Body of pancreas (tissue), 4 donors: ENCODE data around the gene SETD2. TPM values are rescaled to one million over a fixed set of nuclear protein-coding genes. Genes with fewer than 3 reads are reported as not detected.
"Not testable (repeated sequence)": the region's sequence is repeated elsewhere in the genome, so short reads cannot be mapped to it uniquely, and the experiment has no call there.

Experiments used
- ATAC-seq: fragments of 150-250 bp; one replicate; pipeline ENCODE4 v1.9.1; 2016
- DNase-seq, 4 donors: peaks; one replicate each; pipeline ENCODE4 v3.0.0-alpha.2; 2019
- H3K27ac ChIP-seq, 4 donors: fragments of 200-600 bp; sonication (generic); 1 replicate in 3 of 4; 2 replicates in 1 of 4; pipeline versions ENCODE4 v1.5.1 to v1.6.1; 2016 to 2019; ENCODE audit warnings: mild to moderate bottlenecking in 1 of 4, mixed read lengths in 1 of 4, moderate library complexity in 1 of 4
- H3K27me3 ChIP-seq, 2 donors: fragments of 200-600 bp; sonication (generic); one replicate each; pipeline ENCODE4 v1.6.0; 2016; ENCODE audit warnings: mild to moderate bottlenecking in 1 of 2
- H3K36me3 ChIP-seq, 2 donors: fragments of 200-600 bp; sonication (generic); replicated peaks in 1 of 2; 2 replicates each; pipeline ENCODE4 v1.5.1; 2016; ENCODE audit warnings: low read depth in 2 of 2; ENCODE audit not compliant: insufficient read depth in 1 of 2
- H3K4me1 ChIP-seq: fragments of 200-600 bp; sonication (generic); one replicate; pipeline ENCODE4 v1.6.0; 2016
- H3K4me3 ChIP-seq, 2 donors: fragments of 200-600 bp; sonication (generic); 1 replicate in 1 of 2; 2 replicates in 1 of 2; pipeline ENCODE4 v1.5.1; 2016 to 2019
- H3K9me3 ChIP-seq, 3 donors: fragments of 200-600 bp; sonication (generic); 1 replicate in 2 of 3; 2 replicates in 1 of 3; pipeline ENCODE4 v1.5.1; 2016
- POLR2A ChIP-seq, 3 donors: fragments of 450-650 bp; IDR thresholded peaks; one replicate each; pipeline ENCODE4 v1.6.1; 2016; ENCODE audit warnings: antibody characterized with exemption in 3 of 3, mild to moderate bottlenecking in 2 of 3
- WGBS, 2 donors: methylation state at CpG; one replicate each; pipeline ENCODE4 v1.1.5; 2017; 5-methylcytosine and 5-hydroxymethylcytosine counted together
- intact Hi-C: fragments of 100-400 bp; cut with DNase I; formaldehyde crosslinking; loops from one replicate; pipeline ENCODE4 v1.15.1; 2023
- total RNA-seq, 2 donors: library from RNA; depleted of rRNA; stranded (reverse); fragments of >200 nt; gene quantifications; one replicate each; pipeline ENCODE4 v1.1.0, GENCODE V29; 2016
- TF ChIP-seq, protein P1 (sequence below), 7 experiments: fragments of 450-650 bp in 4 of 7; fragments of 200-600 bp in 3 of 7; sonication (generic) in 3 of 7; IDR thresholded peaks; one replicate each; pipeline ENCODE4 v1.5.1; 2016 to 2019; ENCODE audit warnings: antibody characterized with exemption in 7 of 7

Gene SETD2
- total RNA-seq, 2 donors from 2014 or later = 49.5 to 70.2 TPM

DNA sequence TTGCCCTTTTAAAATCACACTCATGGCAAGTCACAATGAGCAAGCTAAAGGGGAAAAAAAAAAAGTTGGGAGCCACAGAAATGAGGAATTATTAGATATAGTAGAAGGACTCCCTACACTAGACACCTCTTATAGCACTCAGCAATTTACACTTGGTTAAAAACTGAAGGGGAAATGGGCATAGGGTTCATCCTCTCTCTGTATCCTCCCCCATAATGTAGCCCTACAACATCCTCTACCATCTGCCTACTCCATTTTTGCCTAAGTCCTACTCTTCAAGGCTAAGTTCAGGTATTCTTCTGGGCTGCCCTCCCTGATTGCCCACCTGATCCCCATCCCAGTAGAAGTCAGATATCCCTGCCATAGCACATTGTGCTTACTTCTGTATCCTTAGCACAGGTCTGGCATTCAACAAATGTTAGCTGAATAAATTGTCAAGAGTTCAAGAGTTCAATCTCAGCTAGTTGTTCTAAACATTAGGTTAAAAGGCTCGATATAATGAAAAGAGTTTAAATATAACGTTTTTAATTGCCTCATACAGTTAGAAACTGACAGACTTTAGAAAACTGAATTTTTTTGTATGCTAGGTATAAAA is 14.5 kb downstream of the SETD2 start:
- 15 to 32% methylated on average over 2 of the region's 2 CpGs for WGBS, 2 donors
- Histone ChIP-seq H3K36me3 (no peaks in the 10 kb centered on the region), H3K9me3 (no peaks in the 10 kb centered on the region), H3K27ac (no peak overlapping the region), H3K27me3 (no peaks in the 10 kb centered on the region), H3K4me1 (peaks cover 41% of the 10 kb centered on the region), H3K4me3 (no peak overlapping the region)
- DNase-seq (no peak), ATAC-seq (no peak)
- TF ChIP-seq, protein P1, sequence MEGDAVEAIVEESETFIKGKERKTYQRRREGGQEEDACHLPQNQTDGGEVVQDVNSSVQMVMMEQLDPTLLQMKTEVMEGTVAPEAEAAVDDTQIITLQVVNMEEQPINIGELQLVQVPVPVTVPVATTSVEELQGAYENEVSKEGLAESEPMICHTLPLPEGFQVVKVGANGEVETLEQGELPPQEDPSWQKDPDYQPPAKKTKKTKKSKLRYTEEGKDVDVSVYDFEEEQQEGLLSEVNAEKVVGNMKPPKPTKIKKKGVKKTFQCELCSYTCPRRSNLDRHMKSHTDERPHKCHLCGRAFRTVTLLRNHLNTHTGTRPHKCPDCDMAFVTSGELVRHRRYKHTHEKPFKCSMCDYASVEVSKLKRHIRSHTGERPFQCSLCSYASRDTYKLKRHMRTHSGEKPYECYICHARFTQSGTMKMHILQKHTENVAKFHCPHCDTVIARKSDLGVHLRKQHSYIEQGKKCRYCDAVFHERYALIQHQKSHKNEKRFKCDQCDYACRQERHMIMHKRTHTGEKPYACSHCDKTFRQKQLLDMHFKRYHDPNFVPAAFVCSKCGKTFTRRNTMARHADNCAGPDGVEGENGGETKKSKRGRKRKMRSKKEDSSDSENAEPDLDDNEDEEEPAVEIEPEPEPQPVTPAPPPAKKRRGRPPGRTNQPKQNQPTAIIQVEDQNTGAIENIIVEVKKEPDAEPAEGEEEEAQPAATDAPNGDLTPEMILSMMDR (IDR thresholded peaks at IDR 0.05) = no peak
- TF ChIP-seq POLR2A (IDR thresholded peaks at IDR 0.05) = no peak
- intact Hi-C loops = no loop called here

DNA sequence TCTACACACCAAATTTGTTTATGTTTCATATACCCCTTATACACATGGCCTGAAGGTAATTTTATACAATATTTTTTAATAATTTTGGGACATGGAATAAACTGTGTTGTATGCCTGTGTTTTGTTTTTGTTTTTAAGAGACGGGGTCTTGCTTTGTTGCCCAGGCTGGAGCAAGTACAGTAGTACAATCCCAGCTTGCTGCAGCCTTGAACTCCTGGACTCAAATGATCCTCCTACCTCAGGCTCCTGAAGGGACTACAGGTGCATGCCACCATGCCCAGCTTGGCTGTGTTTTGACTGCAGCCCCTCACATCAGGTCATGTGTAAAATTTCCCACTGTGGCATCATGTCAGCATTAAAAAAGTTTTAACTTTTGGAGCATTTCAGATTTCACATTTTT is 18.6 kb downstream of the SETD2 start:
- Histone ChIP-seq H3K36me3 (no peaks in the 10 kb centered on the region), H3K9me3 (no peaks in the 10 kb centered on the region), H3K4me3 (no peak overlapping the region), H3K27ac (no peak overlapping the region), H3K27me3 (no peaks in the 10 kb centered on the region), H3K4me1 (peaks cover 54% of the 10 kb centered on the region)
- TF ChIP-seq, protein P1 (IDR thresholded peaks at IDR 0.05) = no peak
- TF ChIP-seq POLR2A (IDR thresholded peaks at IDR 0.05) = no peak
- intact Hi-C loops = no loop called here
- DNase-seq (no peak), ATAC-seq (no peak)
- 77 to 80% methylated on average over 1 of the region's 1 CpG for WGBS, 2 donors

DNA sequence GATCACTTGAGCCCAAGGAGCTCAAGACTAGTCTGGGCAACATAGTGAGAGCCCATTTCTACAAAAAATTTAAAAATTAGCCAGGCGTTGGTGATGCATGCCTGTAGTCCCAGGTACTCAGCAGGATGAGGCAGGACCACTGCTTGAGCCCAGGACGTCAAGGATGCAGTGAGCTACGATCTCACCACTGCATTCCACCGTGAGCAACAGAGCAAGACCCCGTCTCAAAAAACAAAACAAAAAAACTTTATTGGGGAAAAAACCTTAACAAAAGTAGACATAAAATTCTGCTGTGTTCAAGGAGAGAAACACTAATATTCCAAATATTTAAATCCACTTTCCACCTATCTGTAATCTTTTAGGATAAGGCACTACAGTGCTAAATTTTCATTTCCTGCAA is 20.8 kb downstream of the SETD2 start:
- Histone ChIP-seq H3K9me3 (no peaks in the 10 kb centered on the region), H3K4me3 (no peak overlapping the region), H3K36me3 (no peaks in the 10 kb centered on the region), H3K27me3 (no peaks in the 10 kb centered on the region), H3K4me1 (peaks cover 53% of the 10 kb centered on the region), H3K27ac (no peak overlapping the region)
- no peak for DNase-seq
- 92 to 95% methylated on average over 5 of the region's 5 CpGs for WGBS, 2 donors
- ATAC-seq = no peak
- TF ChIP-seq, protein P1 (IDR thresholded peaks at IDR 0.05) = no peak
- TF ChIP-seq POLR2A (IDR thresholded peaks at IDR 0.05) = no peak
- intact Hi-C loops = no loop called here

DNA sequence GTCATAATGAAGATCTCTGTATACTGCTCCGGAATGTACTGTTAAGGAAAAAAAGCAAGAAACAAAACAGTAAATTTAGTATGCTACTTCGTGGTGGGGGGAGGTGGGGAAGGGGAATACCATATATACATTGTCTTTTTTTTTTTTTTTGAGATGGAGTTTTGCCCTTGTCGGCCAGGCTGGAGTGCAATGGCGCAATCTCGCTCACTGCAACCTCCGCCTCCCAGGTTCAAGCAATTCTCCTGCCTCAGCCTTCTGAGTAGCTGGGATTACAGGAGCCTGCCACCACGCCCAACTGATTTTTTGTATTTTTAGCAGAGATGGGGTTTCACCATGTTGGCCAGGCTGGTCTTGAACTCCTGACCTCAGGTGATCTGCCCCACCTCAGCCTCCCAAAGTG is 21.4 kb downstream of the SETD2 start:
- H3K27me3 ChIP-seq, DNase-seq, intact Hi-C loops, H3K27ac ChIP-seq, H3K9me3 ChIP-seq, ATAC-seq, H3K4me3 ChIP-seq, H3K36me3 ChIP-seq: not testable (repeated sequence)
- WGBS, 2 donors = 82 to 88% methylated on average over 7 of the region's 7 CpGs
- peaks cover 53% of the 10 kb centered on the region for H3K4me1 ChIP-seq

DNA sequence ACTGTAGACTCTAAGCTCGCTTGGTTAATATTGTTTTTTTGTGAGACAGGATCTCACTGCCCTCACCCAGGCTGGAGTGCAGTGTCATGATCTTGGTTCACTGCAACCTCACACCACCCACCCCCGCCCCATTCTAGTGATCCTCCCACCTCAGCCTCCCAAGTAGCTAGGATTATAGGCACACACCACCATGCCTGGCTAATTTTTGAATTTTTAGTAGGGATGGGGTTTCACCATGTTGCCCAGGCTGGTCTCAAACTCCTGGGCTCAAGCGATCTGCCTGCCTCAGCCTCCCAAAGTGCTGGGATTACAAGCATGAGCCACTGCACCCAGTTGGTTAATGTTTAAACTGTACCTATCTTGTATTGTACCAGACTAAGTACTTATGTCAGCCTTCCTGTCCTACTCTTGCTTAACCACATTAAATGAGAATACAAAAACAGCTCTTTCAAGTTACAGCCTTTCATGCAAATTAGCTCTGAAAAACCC is 22.9 kb downstream of the SETD2 start:
- peak; percentile 31 to 51 (median 36) for DNase-seq
- intact Hi-C loops, H3K36me3 ChIP-seq, H3K4me3 ChIP-seq, H3K27me3 ChIP-seq, H3K9me3 ChIP-seq: not testable (repeated sequence)
- ATAC-seq = peak; percentile 87
- 63 to 68% methylated on average over 3 of the region's 3 CpGs for WGBS, 2 donors
- Histone ChIP-seq H3K4me1 (peaks cover 60% of the 10 kb centered on the region), H3K27ac (peak overlapping the region in 2 of 4 donors; percentile 32 to 47)
- TF ChIP-seq, protein P1 (IDR thresholded peaks at IDR 0.05) = peak in 1 of 7 experiments; percentile 7

DNA sequence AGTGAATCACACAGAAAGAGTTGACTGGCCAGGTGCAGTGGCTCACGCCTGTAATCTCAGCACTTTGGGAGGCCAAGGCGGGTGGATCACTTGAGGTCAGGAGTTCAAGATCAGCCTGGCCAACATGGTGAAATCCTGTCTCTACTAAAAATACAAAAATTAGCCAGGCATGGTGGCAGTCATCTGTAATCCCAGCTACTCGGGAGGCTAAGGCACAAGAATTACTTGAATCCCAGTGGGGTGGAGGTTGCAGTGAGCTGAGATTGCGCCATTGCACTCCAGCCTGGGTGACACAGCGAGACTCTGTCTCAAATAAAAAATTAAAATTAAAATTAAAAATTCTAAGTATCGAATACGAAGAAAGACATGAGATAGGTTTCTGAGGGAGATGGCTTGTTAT is 23.4 kb downstream of the SETD2 start:
- peak overlapping the region in 1 of 4 donors; percentile 32 for H3K27ac ChIP-seq
- H3K36me3 ChIP-seq, H3K4me3 ChIP-seq, H3K27me3 ChIP-seq, ATAC-seq, intact Hi-C loops, DNase-seq, H3K9me3 ChIP-seq: not testable (repeated sequence)
- peaks cover 63% of the 10 kb centered on the region for H3K4me1 ChIP-seq
- 78 to 85% methylated on average over 7 of the region's 7 CpGs for WGBS, 2 donors
